ENCODE results near the gene STEAP3.

- TF ChIP-seq, protein P1, sequence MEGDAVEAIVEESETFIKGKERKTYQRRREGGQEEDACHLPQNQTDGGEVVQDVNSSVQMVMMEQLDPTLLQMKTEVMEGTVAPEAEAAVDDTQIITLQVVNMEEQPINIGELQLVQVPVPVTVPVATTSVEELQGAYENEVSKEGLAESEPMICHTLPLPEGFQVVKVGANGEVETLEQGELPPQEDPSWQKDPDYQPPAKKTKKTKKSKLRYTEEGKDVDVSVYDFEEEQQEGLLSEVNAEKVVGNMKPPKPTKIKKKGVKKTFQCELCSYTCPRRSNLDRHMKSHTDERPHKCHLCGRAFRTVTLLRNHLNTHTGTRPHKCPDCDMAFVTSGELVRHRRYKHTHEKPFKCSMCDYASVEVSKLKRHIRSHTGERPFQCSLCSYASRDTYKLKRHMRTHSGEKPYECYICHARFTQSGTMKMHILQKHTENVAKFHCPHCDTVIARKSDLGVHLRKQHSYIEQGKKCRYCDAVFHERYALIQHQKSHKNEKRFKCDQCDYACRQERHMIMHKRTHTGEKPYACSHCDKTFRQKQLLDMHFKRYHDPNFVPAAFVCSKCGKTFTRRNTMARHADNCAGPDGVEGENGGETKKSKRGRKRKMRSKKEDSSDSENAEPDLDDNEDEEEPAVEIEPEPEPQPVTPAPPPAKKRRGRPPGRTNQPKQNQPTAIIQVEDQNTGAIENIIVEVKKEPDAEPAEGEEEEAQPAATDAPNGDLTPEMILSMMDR (IDR thresholded peaks at IDR 0.05), result no peak
- no peak for TF ChIP-seq POLR2A (IDR thresholded peaks at IDR 0.05)
Measured at GRCh38 chr2:119311831-119312230, 88.2 kb downstream of the STEAP3 start.
